ENCODE measurements around the gene CHPT1.
"Not testable (repeated sequence)": the region's sequence is repeated elsewhere in the genome, so short reads cannot be mapped to it uniquely, and the experiment has no call there.

The CHPT1 gene

DNA sequence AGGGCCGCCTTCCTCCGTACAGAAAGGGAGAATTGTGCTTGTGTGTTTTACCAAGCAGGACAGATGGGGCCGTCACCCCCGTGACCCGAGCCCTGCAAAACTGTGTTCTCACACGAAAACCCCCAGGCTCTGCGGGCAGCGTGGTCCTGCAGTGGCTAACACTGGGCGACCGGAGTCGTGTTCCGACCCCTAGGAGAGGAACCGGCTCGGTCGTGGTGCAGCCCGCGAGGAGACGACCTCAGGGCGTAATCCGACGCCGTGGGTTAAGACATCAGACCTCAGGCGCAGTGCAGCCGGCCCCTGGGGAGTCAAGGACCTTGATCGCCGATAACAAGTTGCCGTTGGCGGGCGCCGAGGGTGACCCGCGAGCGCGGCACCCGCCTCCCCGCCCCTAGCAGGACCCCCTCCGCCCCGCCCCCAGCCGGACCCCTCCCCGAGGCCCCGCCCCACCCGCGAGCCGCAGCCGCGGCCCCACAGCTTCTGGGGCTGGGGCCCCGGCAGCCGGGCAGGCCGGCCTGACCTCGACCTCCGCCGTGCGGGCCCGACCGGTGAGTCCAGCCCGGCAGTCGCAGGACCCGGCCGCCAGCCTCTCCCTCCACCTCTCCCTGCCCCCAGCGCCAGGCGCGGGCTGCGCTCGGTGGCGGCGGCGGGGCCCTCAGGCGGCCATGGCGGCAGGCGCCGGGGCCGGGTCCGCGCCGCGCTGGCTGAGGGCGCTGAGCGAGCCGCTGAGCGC is at the start of gene CHPT1:
CHPT1 (plus strand) TSS at position 444 of the 733 bp plus-strand sequence; CDS start at position 666, 222 bp downstream.
- peak in 1 of 2 experiments; percentile 69 for DNase-seq

GRCh38 chr12:101647711-101648110 is 49.7 kb upstream of the CHPT1 start:
- no peak for DNase-seq

- DNase-seq, result no peak
Measured at GRCh38 chr12:101648195-101648594, 49.2 kb upstream of the CHPT1 start.

DNA sequence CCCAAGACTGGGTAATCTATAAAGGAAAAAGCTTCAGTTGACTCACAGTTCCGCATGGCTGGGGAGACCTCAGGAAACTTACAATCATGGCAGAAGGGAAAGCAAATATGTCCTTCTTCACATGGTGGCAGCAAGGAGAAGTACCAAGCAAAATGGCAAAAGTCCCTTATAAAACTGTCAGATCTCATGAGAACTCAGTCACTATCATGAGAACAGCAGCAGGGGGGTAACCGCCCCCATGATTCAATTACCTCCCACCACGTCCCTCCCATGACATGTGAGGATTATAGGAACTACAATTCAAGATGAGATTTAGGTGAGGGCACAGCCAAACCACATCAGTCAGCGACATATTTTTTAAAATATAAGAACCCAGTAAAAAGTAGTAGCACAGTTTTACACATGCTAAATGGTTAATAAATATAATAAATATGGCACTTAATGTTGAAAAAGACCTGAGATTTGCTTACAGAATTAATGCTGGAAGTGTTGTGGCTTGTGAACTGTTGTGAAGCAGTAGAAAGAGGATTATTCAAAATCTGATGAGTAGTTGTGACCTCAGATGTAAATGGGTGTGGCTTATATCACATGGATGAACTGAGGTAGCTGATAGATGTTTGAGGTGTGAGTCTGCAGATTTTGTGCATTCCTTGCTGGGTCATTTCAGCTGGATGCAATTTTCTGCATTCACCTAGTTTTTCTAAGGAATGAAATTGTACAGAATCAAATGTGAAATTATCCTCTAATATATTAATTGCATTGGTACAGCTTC is 46.9 kb upstream of the CHPT1 start:
- DNase-seq, result no peak

GRCh38 chr12:101653030-101653429 is 44.4 kb upstream of the CHPT1 start:
- no peak for DNase-seq

GRCh38 chr12:101653503-101653902 is 43.9 kb upstream of the CHPT1 start:
- no peak for DNase-seq

GRCh38 chr12:101654442-101654841 is 43.0 kb upstream of the CHPT1 start:
- no peak for DNase-seq

DNA sequence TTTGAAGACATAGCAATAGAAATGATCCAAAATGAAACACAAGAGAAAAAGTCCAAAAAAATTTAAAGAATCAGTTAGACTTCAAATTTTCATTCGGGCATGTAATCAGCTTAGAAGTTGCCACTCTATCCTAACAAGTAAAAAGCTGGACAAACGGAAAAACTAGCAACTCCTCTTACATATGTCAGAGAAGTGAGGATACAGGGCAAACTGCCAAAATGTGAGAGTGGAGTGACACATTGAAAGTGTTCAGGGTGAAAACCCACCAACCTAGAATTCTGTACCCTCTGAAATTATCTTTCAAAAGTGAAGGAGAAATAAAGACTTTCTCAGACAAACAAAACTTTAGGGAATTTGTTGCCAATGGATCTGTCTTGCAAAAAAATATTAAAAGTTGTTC is 42.0 kb upstream of the CHPT1 start:
- peak in 1 of 2 experiments; percentile 29 for DNase-seq

GRCh38 chr12:101660662-101661061 is 36.8 kb upstream of the CHPT1 start:
- DNase-seq, result not testable (repeated sequence)

DNA sequence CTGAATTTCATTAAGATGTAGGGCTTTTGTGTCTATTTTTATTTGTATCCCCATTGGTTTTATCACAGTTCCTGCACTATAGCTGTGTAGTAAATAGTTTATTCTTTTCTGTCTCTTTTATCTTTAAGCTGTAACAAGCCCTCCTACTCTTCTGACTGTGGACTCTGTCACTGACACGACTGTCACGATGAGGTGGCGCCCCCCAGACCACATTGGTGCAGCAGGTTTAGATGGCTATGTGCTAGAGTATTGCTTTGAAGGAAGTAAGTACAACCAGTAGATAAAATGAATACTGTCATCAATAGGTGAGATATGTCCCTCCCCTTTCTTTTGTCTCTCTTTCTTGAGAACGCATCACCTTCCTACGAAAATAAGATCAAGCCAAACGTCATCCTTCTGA is 34.1 kb upstream of the CHPT1 start:
- DNase-seq, result no peak

GRCh38 chr12:101664992-101665391 is 32.4 kb upstream of the CHPT1 start:
- DNase-seq, result no peak

- DNase-seq, result no peak
Measured at GRCh38 chr12:101666052-101666728, 31.2 kb upstream of the CHPT1 start.

DNA sequence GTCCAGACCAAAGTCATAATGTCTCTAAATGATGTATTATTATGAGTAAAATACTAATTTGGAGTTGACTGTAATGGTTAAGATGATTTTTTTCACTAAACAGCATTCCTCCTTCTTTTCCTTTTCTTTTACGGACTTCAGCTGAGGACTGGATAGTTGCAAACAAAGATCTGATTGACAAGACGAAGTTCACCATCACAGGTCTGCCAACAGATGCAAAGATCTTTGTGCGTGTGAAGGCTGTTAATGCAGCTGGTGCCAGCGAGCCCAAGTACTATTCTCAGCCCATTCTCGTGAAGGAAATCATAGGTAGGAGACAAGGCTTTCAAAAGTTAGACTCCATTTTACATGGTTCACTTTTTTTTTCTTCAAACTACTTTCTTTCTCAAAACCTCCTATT is 29.8 kb upstream of the CHPT1 start:
- no peak for DNase-seq

DNA sequence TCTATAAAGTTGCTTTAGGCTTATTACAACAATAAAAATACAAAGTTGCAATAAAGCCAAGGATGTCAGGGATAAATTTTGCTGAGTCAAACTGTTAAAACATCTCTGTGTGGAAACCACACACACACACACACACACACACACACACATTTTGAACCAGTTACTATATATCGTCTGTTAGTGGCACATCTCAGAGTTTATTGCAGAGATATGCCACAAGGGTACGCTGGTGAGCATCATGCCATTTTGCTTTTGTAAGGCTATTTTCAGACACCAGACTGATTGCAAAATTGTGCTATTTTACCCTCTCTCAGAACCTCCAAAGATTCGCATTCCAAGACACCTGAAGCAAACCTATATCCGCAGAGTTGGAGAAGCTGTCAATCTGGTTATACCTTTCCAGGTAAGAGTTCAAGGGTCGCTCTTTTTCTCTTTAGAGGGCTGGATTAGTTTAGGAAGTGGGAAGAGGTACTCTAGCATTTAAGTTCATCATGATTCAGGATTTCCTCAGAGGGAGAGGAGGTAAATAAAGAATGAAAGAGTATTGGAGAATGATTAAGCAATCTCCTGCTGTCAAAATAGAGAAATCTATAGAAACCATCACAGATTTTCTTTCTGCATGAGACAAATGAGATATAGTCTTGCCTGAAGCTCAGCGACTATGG is 27.3 kb upstream of the CHPT1 start:
- DNase-seq, result no peak

DNA sequence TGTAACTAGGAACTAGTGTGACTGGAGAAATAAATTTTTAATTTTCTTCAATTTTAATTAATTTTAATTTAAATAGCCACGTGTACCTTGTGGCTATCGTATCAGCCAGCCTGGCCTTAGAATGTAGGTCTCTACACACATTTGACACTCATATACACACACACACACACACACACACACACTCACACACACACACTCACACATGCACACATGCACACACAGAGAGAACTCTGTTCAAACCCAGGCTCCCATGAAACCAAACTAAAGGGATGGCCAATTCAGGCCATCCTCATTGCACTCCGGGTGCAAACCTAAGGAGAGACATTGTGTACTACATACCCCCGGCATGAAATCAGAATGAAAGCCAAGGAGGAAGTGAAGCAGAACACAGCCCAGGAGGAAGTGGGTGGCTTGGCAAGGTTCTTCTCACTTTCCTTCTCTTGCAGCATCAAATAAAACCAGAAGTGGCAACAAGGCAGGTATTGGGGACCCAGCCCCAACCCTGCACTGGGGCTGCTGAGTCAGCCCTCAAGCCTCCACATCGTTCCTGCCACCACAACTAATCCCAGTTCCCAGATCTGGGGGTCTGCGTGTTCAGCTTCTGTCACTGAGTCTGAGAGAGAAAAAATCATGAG is 26.2 kb upstream of the CHPT1 start:
- DNase-seq, result no peak

DNA sequence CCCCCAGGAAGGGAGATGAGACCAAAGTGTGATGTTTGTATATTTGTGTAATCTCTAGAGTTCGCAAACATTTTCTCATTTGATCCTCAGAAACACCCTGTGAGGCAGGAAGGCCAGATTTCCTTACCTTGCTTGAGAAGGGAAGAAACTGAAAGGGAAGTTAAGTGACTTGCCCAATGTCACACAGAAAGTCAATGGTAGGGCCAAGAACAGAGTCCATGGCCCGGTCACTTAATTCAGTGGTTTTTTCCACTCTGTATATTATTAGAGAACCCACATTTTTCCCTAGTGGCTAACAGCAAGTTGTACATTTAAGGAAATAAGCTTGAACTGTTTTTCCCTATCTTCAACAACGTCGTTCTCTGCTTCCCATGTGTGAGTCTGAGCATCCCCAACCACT is 25.6 kb upstream of the CHPT1 start:
- no peak for DNase-seq

- DNase-seq, result no peak
Measured at GRCh38 chr12:101675555-101675954, 21.9 kb upstream of the CHPT1 start.

GRCh38 chr12:101676497-101676896 is 20.9 kb upstream of the CHPT1 start:
- not testable (repeated sequence) for DNase-seq

GRCh38 chr12:101678081-101678480 is 19.4 kb upstream of the CHPT1 start:
- DNase-seq, result no peak

DNA sequence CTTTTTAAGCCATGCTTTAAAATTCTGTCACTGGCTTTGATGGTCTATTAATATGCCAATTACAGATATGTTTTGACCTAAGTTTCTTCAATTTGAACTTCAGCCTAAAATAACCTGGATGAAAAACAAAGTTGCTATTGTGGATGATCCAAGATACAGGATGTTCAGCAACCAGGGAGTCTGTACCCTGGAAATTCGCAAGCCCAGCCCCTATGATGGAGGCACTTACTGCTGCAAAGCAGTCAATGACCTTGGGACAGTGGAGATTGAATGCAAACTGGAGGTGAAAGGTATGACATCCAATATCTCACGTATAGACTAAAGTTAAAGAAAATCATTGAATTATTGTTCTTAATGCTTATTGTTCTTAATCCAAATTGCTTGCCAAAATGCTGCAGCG is 17.2 kb upstream of the CHPT1 start:
- no peak for DNase-seq

DNA sequence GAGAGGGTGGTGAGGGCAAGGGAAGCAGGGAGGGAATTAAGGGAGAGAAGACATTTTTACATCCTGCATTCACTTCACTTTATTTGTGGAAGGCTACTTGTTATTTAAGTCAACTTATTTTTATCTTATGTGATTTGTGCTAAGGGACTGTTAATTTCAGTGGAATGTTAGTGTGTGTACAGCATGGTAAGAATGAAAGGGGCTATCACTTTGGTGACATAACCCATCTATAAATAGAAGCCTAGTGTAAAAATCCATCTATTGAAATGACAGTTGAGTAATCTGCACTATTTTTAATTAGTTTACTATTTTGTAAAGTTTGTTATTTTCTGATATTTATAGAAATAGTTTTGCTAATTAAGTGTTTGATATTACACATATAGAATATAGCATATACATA is 16.8 kb upstream of the CHPT1 start:
- no peak for DNase-seq

DNA sequence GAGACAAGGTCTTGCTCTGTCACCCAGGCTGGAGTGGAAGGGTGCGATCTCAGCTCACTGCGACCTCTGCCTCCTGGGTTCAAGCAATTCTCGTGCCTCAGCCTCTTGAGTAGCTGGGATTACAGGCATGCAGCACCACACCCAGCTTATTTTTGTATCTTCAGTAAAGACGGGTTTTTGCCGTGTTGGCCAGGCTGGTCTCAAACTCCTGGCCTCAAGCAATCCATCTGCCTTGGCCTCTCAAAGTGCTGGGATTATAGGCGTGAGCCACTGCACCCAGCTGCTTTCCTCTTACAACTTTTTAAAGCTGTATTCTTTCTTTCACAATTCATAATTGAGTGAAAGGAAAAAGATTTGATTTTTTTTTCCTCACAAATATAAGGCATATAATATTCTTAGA is 15.8 kb upstream of the CHPT1 start:
- DNase-seq, result not testable (repeated sequence)

DNA sequence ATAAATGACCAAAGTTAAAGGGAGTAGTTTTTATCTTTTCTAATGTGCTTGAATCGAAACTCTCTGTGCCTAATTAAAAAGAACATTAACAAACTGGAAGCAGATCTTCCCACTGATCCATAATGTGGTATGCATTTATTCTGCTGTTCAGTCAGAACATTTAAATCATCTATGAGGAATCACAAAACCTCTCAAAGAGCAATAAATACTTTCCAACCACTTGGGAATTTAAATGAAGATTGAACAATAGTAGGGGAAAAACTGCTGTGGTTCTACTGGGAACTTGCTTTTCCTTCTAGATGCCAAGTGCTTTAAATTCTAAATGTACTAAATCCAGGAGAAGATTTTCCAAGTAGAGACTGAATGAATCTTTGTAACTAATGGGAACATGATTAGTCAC is 12.3 kb upstream of the CHPT1 start:
- no peak for DNase-seq
